ENCODE measurements around the gene VAMP2. TPM values are rescaled to one million over a fixed set of nuclear protein-coding genes. Genes with fewer than 3 reads are reported as not detected.

The VAMP2 gene
- total RNA-seq, 1 experiment from 2014 or later, result 35.1 TPM

DNA sequence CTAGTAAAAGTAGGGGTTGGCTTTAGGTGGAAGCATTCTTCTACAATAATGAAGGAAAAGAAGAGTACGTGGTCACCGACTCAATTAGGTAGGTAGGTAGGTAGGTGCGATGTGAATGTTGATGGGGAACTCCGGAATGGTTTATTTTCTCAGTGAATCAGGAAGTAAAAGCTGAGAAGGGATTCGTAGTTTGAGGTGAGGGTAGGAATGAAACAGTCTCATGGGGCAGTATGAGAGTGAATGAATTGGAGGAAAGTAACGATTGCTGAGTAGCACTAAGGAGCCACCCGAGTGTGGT, 24.4 kb downstream of the VAMP2 start:
- H3F3A ChIP-seq (ENCODE audit: insufficient read depth, low read depth), result peaks cover 23% of the 10 kb centered on the region; the same call in 1 of the 2 replicates
- no peak for DNase-seq
- TF ChIP-seq, protein P1, sequence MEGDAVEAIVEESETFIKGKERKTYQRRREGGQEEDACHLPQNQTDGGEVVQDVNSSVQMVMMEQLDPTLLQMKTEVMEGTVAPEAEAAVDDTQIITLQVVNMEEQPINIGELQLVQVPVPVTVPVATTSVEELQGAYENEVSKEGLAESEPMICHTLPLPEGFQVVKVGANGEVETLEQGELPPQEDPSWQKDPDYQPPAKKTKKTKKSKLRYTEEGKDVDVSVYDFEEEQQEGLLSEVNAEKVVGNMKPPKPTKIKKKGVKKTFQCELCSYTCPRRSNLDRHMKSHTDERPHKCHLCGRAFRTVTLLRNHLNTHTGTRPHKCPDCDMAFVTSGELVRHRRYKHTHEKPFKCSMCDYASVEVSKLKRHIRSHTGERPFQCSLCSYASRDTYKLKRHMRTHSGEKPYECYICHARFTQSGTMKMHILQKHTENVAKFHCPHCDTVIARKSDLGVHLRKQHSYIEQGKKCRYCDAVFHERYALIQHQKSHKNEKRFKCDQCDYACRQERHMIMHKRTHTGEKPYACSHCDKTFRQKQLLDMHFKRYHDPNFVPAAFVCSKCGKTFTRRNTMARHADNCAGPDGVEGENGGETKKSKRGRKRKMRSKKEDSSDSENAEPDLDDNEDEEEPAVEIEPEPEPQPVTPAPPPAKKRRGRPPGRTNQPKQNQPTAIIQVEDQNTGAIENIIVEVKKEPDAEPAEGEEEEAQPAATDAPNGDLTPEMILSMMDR (conservative IDR thresholded peaks at IDR 0.05), result no peak
- TF ChIP-seq EZH2 (IDR thresholded peaks at IDR 0.05; ENCODE audit: low read depth), result no peak
- peaks cover 14% of the 10 kb centered on the region for H3K4me1 ChIP-seq (replicated peaks; ENCODE audit: insufficient read depth)
- no peaks in the 10 kb centered on the region for H3K79me2 ChIP-seq (ENCODE audit: low read depth)
- ChIA-PET CTCF (interaction anchor here (0.6 to 2.5 kb wide), 4 partner anchors 13 to 43 kb away, joined by 3 to 11 read pairs (median 7); no protein-coding TSS in a partner anchor), POLR2A (ENCODE audit: unreplicated experiment) (interaction anchor here (0.5 to 0.7 kb wide), 3 partner anchors 52 to 206 kb away, joined by 3 to 10 read pairs (median 9); partner anchors contain the start of gene AURKB)
- H3K27ac ChIP-seq, result peak overlapping the region; percentile 46; the same call in 1 of the 2 replicates
- intact Hi-C loops (cut with micrococcal nuclease; ENCODE audit: unreplicated experiment), result loop anchor here (1.0 to 5.0 kb wide), 6 partner anchors 12 to 84 kb away; no protein-coding TSS in a partner anchor
- peak overlapping the region; percentile 57 for H3K4me3 ChIP-seq
- no peaks in the 10 kb centered on the region for H3K9me2 ChIP-seq (ENCODE audit: insufficient read depth)
- H3K4me2 ChIP-seq, result peak overlapping the region; percentile 97
- no peaks in the 10 kb centered on the region for H4K20me1 ChIP-seq (ENCODE audit: insufficient read depth)
- no peaks in the 10 kb centered on the region for H3K36me3 ChIP-seq (ENCODE audit: low read depth)
- BruUV-seq (replicated peaks), result no TSS peak
- H3K27me3 ChIP-seq (ENCODE audit: insufficient read depth, low read depth), result no peaks in the 10 kb centered on the region
- H2AFZ ChIP-seq, result peak overlapping the region; percentile 96
- no peaks in the 10 kb centered on the region for H3K9me3 ChIP-seq (ENCODE audit: insufficient read depth, low read depth)

- DNase-seq, result no peak
- no TSS peak for BruUV-seq (replicated peaks)
- Histone ChIP-seq H2AFZ (peak overlapping the region; percentile 96), H4K20me1 (ENCODE audit: insufficient read depth) (no peaks in the 10 kb centered on the region), H3K27ac (peak overlapping the region; percentile 46; the same call in 1 of the 2 replicates), H3K4me1 (replicated peaks; ENCODE audit: insufficient read depth) (peaks cover 14% of the 10 kb centered on the region), H3K27me3 (ENCODE audit: insufficient read depth, low read depth) (no peaks in the 10 kb centered on the region), H3K4me3 (peak overlapping the region; percentile 57), H3K9me2 (ENCODE audit: insufficient read depth) (no peaks in the 10 kb centered on the region), H3K79me2 (ENCODE audit: low read depth) (no peaks in the 10 kb centered on the region), H3K36me3 (ENCODE audit: low read depth) (no peaks in the 10 kb centered on the region), H3K9me3 (ENCODE audit: insufficient read depth, low read depth) (no peaks in the 10 kb centered on the region), H3F3A (ENCODE audit: insufficient read depth, low read depth) (peaks cover 23% of the 10 kb centered on the region; the same call in 1 of the 2 replicates), H3K4me2 (peak overlapping the region; percentile 97)
- no peak for TF ChIP-seq EZH2 (IDR thresholded peaks at IDR 0.05; ENCODE audit: low read depth)
- TF ChIP-seq, protein P1 (conservative IDR thresholded peaks at IDR 0.05), result no peak
- ChIA-PET CTCF (interaction anchor here (0.6 to 2.5 kb wide), 5 partner anchors 18 to 163 kb away, joined by 3 to 11 read pairs (median 6); no protein-coding TSS in a partner anchor), POLR2A (ENCODE audit: unreplicated experiment) (interaction anchor here (0.6 to 0.7 kb wide), 3 partner anchors 19 to 207 kb away, joined by 3 to 9 read pairs (median 6); no protein-coding TSS in a partner anchor)
- intact Hi-C loops (cut with micrococcal nuclease; ENCODE audit: unreplicated experiment), result loop anchor here (1.0 to 5.0 kb wide), 6 partner anchors 12 to 84 kb away; no protein-coding TSS in a partner anchor
Measured at GRCh38 chr17:8137645-8138373, 24.9 kb downstream of the VAMP2 start.

- POLR2A ChIA-PET (ENCODE audit: unreplicated experiment), result interaction anchor here (0.6 to 1.1 kb wide), 2 partner anchors 39 to 193 kb away, joined by 3 to 6 read pairs; no protein-coding TSS in a partner anchor
- H3K4me2 ChIP-seq, result no peak overlapping the region
- H3K36me3 ChIP-seq (ENCODE audit: low read depth), result no peaks in the 10 kb centered on the region
- TF ChIP-seq EZH2 (IDR thresholded peaks at IDR 0.05; ENCODE audit: low read depth), result no peak
- TF ChIP-seq, protein P1 (conservative IDR thresholded peaks at IDR 0.05), result no peak
- H3K4me3 ChIP-seq, result no peak overlapping the region
- no peak for DNase-seq
- no peaks in the 10 kb centered on the region for H3K79me2 ChIP-seq (ENCODE audit: low read depth)
- no peaks in the 10 kb centered on the region for H3K27me3 ChIP-seq (ENCODE audit: insufficient read depth, low read depth)
- H3K9me2 ChIP-seq (ENCODE audit: insufficient read depth), result no peaks in the 10 kb centered on the region
- H4K20me1 ChIP-seq (ENCODE audit: insufficient read depth), result no peaks in the 10 kb centered on the region
- no peaks in the 10 kb centered on the region for H3K9me3 ChIP-seq (ENCODE audit: insufficient read depth, low read depth)
- intact Hi-C loops (cut with micrococcal nuclease; ENCODE audit: unreplicated experiment), result no loop called here
- BruUV-seq (replicated peaks), result no TSS peak
- H2AFZ ChIP-seq, result no peak overlapping the region
- H3K27ac ChIP-seq, result no peak overlapping the region
- H3F3A ChIP-seq (ENCODE audit: insufficient read depth, low read depth), result peaks cover 20% of the 10 kb centered on the region; the same call in 1 of the 2 replicates
- H3K4me1 ChIP-seq (replicated peaks; ENCODE audit: insufficient read depth), result peaks cover 14% of the 10 kb centered on the region
- CTCF ChIA-PET, result interaction anchor here (0.6 kb wide), 2 partner anchors 20 to 24 kb away, joined by 3 to 5 read pairs; no protein-coding TSS in a partner anchor
Measured at GRCh38 chr17:8133941-8134340, 28.8 kb downstream of the VAMP2 start.

Measured in PC-9 (cell line).